SK-N-SH treated with all-trans-retinoic acid at 6 μM for 48 hours (cell line): ENCODE results near the gene CCT6A.
"Not testable (repeated sequence)": the region's sequence is repeated elsewhere in the genome, so short reads cannot be mapped to it uniquely, and the experiment has no call there.

ENCODE experiments used
- ATAC-seq: fragments of 200-7000 bp; cut with Tn5 transposase; 3 replicates; pipeline ENCODE4 v1.9.1; 2020; ENCODE audit warnings: mild to moderate bottlenecking, moderate library complexity
- BACH2 ChIP-seq: fragments of 250-450 bp; sonication (Bioruptor Pico); IDR thresholded peaks from 2 replicates; pipeline ENCODE4 v1.9.0; 2021; ENCODE audit warnings: mild to moderate bottlenecking, borderline replicate concordance
- CREB5 ChIP-seq: fragments of 250-450 bp; sonication (Bioruptor Pico); IDR thresholded peaks from 2 replicates; pipeline ENCODE4 v1.5.1; 2020; ENCODE audit warnings: low read depth, mild to moderate bottlenecking, moderate library complexity
- CSDC2 ChIP-seq: fragments of 250-450 bp; sonication (Bioruptor Pico); IDR thresholded peaks from 2 replicates; pipeline ENCODE4 v1.5.0; 2020; ENCODE audit warnings: mild to moderate bottlenecking, moderate library complexity
- OSR1 ChIP-seq: fragments of 250-450 bp; sonication (Bioruptor Pico); IDR thresholded peaks from 2 replicates; pipeline ENCODE4 v1.8.0; 2022; ENCODE audit warnings: moderate library complexity, mild to moderate bottlenecking, inconsistent platforms
- PPARA ChIP-seq: fragments of 250-450 bp; sonication (Bioruptor Pico); IDR thresholded peaks from 2 replicates; pipeline ENCODE4 v1.5.0; 2020; ENCODE audit warnings: mild to moderate bottlenecking, borderline replicate concordance
- TSHZ2 ChIP-seq: fragments of 250-450 bp; sonication (Bioruptor Pico); IDR thresholded peaks from 2 replicates; pipeline ENCODE4 v1.5.0; 2020; ENCODE audit warnings: mild to moderate bottlenecking, moderate library complexity

The CCT6A gene

GRCh38 chr7:56110611-56111010 lies 59.0 kb downstream of the CCT6A start:
- no peak for TF ChIP-seq PPARA
- no peak for TF ChIP-seq CSDC2 (CRISPR knock-in tag)
- TF ChIP-seq BACH2 = no peak
- no peak for TF ChIP-seq OSR1
- no peak for TF ChIP-seq TSHZ2 (CRISPR knock-in tag)
- no peak for TF ChIP-seq CREB5 (CRISPR knock-in tag)
- ATAC-seq = no peak

GRCh38 chr7:56112244-56112643 lies 60.7 kb downstream of the CCT6A start:
- ATAC-seq = not testable (repeated sequence)
